Measurements from ENCODE around the gene TCP11L2.

The TCP11L2 gene

DNA sequence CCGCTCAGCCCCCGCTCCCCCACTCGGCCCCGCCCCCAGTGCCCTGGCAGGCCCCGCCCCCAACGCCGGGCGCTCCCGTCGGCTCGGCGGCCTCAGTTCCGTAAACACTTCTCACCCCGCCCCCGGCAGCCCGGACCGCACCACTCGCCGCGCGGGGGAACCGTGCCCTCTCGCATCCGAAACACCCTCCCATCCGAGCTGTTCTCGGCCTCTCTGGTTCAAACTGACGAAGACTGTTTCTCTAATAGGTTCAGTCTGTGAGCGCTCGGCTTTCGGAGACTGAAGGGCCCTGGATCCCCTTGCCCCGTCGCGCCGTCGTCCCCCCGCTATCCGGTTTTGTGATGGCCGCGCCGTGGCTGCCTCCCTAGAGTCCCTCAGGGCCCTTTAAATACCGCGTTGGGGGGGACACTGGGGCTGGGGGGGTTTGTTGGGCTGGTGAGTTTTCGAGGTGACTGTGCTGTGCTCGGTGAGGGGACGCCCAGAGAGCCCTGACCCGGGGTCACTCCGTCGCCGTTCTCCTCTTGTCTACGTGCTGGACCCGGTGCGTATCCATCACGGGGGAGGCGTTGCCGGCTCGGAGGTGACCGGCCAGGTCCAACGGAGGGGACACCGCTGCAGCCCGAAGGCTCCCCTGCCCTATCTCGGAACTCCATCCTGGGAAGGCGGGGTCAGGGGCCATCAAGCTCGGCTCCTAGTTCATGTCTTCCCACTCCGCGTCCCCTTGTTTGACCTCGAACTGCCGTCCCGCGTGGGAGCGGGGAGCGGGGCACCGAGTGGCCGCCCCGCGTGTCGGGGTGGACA is at the start of gene TCP11L2:
Gene TCP11L2 (plus strand): TSS at position 333 of the 801 bp plus-strand sequence. CDS start 8,343 bp downstream, outside the sequence.
- DNase-seq: peak; percentile 68

DNA sequence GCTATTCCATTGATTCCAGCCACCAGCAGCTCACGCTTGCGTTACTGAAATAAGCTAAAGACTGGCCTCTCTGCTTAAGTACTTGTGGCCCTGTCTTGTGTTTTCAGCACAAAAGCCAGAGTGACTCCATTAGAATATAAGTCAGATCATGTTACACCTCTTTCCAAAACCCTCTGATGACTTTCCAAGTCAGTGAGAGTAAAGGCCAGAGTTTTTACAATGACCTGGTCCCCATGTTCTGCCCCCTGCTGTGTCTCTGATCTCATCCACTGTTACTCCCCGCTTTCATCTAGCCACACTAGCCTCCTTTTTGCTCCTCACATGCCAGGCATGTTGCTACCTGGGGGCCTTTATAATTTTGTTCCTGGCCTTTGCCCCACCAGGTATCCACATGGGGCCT is 47.8 kb upstream of the TCP11L2 start:
- DNase-seq: no peak

DNA sequence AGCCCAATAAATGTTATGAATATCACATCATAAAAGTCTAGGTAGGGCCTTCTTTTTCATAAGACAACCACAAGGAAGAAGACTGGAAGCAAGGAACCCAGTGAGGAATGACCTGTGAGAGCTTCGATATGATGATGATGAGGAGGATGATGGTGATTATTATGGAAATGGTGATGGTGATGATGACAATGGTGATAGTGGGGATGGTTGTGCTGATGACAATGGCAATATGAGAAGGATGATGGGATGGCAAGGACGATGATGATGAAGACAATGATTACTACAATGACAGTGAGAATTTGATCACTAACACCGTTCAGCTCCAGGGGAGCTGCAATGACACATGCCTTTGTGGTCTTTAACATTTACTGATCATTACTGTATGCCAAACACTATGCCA is 47.0 kb upstream of the TCP11L2 start:
- no peak for DNase-seq

DNA sequence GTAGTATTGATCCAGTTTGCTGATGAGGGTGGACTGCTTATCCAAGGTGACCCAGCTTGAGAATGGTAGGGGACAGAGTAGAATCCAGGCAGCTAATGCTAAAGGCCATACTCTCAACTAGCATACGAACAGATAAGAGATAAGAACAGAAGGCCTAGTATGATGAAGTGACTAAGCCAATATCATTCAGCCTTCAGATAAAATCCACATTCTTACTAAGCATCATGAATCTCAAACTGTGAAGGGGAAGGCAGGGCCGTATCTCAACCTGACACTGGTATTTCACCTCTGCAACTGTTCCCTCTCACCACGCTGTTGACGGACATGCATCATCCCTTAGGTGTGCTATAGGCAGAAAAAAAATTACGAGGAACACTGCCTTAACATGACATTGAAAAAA is 46.6 kb upstream of the TCP11L2 start:
- DNase-seq: no peak

DNA sequence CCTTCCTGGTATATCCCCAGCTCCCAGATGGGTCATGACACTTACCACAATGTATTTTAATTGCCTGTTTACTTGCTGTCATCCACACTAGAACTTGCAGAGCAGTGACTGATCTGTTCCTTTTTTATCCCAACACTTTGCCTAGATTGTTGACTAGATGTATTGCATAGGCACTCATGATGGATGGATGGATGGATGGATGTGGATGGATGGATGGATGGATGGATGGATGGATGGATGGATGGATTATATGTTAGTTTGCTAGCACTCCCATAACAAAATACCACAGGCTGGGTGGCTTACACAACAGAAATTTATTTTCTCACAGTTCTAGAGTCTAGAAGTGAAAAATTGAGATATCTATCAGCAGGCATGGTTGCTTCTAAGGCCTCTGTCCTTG is 46.0 kb upstream of the TCP11L2 start:
- no peak for DNase-seq

DNA sequence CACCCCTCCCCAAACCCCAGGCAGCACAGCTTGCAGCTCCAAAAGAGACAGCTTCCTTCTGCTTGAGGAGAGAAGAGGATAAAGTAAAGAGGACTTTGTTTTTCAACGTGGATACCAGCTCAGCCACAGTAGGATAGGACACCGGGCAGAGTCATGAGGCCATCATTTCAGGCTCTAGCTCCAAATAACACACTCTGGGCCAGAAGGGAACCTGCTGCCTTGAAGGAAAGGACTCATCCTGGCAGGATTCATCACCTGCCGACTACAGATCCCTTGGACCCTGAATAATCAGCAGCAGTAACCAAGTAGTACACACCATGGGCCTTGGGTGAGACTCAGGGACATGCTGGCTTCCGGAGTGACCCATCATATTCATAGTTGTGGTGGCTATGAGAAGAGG is 44.3 kb upstream of the TCP11L2 start:
- DNase-seq: no peak

DNA sequence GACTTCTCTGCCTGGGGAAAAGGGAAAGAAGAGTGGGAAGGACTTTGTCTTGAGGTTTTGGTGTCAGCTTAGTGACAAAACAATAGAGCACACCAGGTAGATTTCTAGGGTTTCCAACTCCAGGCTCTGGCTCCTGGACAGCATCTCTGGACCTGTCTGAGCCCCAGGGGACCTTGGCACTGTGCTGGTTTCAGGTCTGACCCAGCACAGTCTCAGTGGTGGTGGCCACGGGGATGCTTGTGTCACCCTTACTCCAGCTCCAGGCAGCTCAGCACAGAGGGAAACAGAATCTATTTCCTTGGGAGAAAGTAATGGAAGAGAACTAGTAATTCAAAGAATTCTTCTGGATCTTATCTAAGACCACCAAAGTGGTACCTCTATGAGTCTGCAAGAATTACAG is 43.6 kb upstream of the TCP11L2 start:
- DNase-seq: no peak

DNA sequence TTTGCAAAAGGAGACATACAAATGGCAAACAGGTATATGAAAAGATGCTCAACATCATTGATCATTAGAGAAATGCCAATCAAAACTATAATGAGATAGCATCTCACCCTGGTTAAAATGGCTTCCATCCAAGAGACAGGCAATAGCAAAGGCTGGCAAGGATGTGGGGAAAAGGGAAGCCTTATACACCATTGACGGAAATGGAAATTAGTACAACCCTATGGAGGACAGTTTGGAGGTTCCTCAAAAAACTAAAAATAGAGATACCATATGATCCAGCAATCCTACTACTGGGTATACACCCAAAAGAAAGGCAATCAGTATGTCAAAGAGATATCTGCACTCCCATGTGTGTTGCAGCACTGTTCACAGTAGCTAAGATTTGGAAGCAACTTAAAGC is 37.4 kb upstream of the TCP11L2 start:
- no peak for DNase-seq

DNA sequence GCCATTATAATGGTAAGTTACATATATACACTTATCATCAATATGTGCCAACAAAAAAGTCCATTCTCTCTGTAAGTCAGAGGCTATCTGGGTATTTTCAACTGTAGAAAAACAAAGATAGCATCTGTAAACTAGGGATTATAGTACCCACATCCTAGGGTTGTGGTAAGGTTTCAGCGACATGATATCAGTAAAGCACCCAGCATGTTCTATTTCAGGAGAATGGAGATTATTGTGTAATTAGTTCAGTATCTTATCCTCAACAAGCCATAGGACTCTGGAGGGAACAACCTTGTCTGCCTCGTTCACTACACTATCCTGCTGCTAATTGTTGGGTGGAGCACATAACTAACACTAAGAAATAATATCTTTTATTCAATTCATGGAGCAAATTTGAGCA is 35.0 kb upstream of the TCP11L2 start:
- DNase-seq: no peak

DNA sequence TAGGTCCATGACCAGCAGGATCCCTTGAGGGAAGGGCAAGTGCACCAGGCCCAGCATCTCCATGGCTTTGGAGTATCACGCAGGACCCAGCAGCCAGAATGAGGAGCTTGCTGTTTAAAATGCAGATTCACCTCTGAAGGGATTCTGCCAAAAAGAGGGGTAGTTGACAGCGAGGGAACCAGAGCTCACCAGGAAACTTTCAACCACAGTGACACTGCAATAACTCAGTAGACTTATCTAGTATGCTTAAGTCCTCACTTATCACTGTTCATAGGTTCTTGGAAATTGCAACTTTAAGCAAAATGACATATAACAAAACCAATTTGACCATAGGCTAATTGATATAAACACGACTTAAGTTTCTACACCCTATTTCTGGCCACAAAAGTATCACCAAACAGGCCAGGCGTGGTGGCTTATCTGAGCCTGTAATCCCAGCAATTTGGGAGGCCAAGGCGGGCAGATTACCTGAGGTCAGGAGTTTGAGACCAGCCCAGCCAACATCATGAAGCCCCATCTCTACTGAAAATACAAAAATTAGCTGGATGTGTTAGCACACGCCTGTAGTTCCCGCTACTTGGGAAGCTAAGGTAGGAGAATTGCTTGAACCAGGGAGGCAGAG is 33.3 kb upstream of the TCP11L2 start:
- no peak for DNase-seq

DNA sequence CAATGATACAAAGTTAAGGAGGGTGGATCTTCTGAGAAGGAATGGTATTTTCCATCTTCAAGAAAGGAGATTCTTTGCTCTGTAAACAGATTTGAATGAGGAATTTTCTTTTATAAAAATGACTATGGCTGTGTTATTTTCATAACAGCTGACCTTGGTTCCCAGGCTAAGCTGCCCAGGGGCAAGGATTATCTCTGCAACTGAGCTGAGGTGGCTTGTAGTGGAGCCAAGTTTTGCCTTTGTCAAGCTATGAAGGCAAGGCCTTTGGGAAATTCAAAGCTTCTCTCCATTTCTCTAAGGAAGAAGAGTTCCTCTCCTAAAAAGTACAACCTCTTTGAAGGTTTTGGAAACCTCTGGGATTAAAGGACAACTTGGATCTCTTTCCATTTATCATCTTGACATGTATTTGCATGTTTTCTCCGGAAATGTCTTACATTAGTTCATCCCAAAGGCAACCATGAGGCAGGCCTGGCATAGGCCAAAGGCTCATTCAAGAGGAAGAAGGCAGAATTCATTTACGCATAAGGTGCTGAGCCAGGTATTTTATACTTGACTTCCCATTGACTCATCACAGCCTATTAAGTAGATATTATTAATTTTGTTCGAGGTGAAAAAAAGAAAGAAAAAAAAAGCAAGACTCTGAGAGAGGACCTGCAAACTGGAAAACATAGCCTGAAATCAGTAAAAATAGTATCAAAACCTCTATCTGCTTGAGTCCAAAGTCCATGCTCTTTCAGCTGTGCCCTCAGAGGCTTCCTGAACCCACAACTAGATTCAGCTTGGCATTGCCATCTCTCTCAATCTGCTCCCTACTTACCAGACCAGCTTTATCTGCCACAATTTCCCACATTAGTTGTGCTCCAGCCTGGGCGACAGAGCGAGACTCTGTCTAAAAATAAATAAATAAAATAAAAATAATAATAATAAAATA is 30.7 kb upstream of the TCP11L2 start:
- DNase-seq: no peak

DNA sequence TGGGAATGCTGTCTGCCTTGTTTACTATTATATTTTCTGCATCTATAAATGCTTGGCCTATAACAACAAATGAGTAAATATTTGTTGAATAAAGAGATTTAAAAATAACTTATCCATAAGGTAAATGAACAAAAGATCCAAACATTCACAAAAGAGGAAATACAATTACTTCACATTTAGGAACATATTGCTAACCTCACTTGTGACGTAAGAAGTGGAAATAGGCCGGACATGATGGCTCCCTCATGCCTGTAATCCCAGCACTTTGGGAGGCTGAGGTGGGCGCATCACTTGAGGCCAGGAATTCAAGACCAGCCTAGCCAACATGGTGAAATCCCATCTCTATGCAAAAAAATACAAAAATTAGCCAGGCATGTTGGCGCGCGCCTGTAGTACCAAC is 29.0 kb upstream of the TCP11L2 start:
- no peak for DNase-seq

DNA sequence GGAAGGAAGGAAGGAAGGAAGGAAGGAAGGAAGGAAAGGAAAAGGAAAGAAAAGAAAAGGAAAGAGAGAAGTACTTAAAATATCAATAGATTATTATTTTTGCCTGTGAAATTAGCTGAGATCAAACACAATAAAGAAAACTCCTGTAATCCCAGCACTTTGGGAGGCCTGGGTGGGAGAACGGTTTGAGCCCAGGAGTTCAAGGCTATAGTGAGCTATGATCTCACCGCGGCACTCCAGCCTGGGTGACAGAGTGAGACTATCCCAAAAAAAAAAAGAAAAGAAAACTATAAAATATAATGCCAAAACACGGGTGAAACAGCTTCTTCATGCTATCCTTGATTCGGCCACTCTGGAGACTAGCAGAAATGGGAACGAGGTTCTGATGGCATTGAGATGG is 28.5 kb upstream of the TCP11L2 start:
- DNase-seq: no peak

DNA sequence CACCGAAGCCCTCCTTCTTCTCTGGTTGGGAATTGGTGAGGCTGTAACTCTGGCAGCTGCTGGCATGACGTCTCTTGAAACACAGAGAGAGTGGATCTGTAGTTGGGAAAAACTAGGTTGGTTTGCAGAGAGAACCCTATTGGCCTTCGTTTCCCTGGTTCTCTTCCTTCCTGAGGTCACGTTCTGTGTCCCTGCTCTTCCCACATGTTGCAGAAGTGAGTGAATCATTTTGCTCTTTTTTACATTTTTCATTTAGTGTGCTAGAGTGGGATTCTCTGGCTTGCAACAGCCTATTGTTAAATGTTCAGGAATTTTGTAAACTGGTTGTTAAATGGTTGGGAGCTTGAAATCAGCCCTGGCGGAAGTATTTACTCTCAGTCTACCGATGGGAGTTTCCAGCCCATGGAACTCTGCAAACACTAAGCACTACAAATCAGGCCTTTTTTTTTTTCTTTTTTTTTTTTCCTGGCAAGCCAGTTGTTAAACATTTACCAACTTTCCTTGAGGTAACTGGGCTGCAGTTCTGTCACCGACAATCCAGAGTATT is 27.9 kb upstream of the TCP11L2 start:
- no peak for DNase-seq

DNA sequence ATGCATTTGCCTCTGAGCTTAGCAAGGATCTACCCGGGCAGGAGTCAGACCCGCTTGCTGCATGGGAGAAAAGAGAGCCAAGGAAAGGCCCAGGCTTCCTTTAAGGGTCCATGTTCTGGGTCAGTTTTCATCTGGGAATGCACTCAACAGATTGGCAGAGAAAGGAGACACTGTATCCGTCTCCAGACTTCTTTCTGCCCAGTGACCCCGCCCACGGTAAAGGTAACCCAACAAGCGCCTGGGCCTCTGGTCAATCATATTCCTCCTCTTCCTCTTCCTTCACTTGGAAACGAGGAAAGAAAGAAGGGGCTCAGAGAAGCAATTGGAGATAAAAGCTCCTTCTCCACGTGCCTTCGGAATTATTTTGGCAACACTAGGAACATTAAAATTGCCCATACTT is 27.1 kb upstream of the TCP11L2 start:
- no peak for DNase-seq

DNA sequence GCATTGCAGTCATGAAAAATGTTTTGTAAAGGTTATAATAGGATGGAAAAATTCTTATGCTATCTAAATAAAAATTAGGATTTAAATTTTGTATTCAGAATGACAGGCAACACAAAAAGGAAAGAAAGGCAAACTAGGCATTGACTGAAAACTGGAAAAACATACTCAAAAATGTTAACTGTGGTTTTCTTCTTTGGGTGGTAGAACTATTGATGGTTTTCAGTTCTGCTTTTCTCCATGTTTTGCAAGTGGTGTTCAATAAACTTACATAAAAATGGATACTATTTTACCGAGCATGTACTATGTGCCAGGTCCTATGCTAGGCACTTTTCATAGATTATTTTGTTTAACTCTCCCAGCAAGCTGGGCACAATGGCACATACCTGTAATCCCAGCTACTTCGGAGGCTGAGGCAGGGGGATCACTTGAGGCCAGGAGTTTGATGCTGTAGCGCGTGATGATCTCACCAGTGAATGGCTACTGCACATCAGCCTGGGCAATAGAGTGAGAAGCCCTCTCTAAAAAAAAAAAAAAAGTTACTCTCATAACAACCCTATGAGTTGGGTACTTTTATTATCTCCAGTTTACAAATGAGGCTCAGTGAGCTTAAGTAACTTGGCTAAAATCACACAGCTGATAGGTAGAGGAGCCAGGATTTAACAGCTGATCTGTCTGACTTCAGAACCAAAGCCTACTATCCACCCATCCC is 26.3 kb upstream of the TCP11L2 start:
- no peak for DNase-seq

DNA sequence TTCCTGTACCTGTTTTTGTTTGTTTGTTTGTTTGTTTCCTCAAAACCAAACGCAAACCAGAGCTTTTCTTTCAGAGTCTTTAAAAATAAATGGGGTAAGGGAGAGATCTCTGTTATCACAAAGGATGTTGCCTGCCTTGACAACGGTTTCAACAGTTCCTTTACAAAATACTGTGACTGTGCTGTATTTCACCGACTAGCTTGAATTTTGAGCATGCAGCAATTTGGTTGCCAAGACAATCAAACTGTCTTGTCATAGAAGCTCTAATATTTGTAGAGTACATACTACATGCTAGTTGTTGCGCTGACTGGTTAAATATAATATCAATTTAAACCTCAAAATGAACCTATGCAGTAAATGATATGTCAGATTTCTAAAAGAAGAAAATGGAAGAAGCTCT is 22.4 kb upstream of the TCP11L2 start:
- DNase-seq: no peak

DNA sequence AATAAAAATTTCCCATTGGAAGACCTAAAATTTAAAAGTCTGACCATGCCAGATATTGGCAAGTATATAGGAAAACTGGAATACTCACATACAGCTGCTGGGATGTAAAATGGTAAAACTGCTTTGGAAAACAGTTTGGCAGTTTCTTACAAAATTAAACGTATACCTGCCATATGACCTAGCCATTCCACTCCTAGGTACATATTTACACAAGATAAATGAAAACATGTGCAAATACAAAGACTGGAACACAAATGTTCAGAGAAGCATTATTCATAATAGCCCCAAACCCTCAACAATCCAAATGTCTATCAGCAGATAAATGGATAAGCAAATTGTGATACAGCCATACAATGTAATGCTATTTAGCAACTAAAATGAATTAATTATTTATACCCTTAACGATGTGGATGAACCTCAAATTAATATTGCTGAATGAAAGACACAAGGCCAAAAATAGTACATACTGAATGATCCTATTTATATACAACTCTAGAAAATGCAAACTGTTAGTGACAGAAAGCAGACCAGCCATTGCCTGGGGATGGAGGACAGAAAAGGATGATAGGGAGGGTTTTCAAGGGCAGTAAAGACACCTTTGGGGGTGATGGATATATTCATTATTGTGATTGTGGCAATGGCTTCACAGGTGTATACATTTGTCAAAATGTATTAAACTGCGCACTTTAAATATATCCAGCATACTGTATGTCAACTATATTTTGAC is 21.3 kb upstream of the TCP11L2 start:
- DNase-seq: no peak

DNA sequence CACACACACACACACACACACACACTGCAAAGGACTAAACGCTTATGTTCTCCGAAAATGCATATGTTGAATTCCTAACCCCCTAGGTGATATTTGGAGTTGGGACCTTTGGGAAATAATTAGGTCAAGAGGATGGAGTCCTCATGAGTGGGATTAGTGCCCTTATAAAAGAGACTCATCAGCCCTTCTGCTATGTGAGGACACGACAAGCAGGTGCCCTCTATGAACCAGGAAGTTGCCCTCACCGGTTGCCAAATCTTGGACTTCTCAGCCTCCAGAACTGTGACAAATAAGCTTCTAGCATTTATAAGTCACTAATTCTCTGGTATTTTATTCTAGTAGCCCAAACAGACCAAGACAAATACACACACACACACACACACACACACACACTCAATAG is 20.7 kb upstream of the TCP11L2 start:
- no peak for DNase-seq

DNA sequence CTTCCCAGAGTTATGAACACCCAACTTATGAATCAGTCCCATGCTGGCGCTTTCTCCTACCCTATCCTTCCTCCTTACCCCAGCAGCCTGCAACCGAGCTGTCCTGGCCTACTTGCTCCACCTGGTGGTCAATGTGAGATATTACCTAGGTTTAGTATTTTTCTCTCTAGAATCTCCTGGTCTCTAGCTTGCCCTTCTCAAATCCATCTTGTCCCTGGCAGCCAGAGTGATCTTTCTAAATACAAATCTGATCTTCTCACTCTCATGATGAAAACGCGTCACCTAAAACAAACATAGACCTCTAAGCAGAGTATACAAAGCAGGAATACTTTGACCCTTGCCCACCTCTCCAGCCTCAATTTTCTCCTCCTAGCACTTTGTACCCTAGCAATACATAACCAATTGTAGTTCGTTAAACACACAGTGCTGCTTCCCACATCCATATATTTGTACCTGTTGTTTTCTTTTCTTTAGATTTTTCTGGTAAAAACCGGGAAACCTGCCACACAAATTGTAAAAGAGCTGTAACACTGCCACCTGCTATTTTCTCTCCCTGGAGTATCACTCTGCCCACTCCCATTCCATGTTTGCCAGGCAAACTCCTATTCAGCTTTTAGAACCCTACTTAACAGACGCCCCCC is 20.0 kb upstream of the TCP11L2 start:
- no peak for DNase-seq

DNA sequence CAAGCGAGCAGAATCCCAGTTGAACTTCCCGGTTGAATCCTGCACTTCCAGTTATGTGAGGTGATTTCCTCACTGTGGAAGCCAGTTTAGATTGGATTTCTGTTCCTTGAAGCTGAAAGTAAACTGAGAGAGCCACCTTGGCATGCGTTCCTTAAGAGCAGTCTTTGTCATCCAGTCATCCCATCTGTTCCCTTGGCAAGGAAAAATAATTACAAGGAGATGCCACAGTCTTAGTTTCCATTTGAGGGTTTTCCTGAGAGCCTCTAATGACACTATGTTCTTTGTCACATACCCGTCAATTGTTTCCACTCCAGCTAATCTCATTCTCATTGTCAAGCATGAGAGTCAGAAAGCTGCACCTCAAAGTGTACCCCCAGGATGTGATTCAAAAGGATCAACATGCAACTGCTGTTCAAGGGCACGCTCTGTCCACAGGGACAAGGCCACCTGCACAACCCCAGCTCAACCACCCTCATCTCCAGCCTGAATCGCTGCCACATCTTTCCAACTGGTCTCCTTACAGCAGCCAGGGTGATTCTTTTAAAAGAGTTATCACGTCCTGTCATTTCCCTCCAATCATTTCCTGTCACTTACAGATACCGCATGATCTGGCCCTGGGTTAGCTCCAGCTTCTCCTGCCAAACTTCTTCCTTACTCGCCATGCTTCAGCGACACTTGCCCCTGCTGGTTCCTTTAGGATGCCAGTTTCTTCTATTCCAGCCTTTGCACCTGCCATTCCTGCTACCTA is 18.0 kb upstream of the TCP11L2 start:
- peak; percentile 78 for DNase-seq
